22Rv1 (cell line): ENCODE results near the gene TAF11L13.

Experiments used
- ZFX ChIP-seq: fragments of 450-650 bp; IDR thresholded peaks from 2 replicates; pipeline ENCODE4 v1.6.1; 2017; ENCODE audit warnings: antibody characterized with exemption, borderline replicate concordance
- TF ChIP-seq, protein P1 (sequence below): fragments of 450-650 bp; IDR thresholded peaks from 2 replicates; pipeline ENCODE4 v1.5.1; 2017; ENCODE audit warnings: mild to moderate bottlenecking

DNA sequence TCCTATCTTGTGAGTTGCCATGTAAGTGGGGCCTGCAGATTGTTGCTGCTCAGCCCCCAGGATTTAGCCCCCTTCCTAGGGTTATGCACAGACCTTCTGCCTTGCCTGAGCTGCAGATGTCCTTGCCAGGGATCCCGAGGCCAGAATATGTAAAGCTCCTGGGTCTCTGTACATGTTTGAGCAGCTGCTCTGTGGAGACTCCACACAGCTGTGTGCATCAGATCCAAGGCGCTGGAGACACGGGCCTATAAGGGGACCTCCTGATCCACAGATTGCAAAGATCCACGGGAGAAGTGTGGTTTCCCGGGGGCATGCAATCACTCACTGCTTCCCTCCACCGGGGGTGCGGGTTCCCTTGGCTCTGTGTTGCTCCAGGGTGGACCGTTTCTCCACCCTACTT, 31.3 kb downstream of the TAF11L13 start:
- TF ChIP-seq, protein P1, sequence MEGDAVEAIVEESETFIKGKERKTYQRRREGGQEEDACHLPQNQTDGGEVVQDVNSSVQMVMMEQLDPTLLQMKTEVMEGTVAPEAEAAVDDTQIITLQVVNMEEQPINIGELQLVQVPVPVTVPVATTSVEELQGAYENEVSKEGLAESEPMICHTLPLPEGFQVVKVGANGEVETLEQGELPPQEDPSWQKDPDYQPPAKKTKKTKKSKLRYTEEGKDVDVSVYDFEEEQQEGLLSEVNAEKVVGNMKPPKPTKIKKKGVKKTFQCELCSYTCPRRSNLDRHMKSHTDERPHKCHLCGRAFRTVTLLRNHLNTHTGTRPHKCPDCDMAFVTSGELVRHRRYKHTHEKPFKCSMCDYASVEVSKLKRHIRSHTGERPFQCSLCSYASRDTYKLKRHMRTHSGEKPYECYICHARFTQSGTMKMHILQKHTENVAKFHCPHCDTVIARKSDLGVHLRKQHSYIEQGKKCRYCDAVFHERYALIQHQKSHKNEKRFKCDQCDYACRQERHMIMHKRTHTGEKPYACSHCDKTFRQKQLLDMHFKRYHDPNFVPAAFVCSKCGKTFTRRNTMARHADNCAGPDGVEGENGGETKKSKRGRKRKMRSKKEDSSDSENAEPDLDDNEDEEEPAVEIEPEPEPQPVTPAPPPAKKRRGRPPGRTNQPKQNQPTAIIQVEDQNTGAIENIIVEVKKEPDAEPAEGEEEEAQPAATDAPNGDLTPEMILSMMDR = no peak
- TF ChIP-seq ZFX = no peak
